HepG2 (cell line): ENCODE data around the gene CENPB. TPM values are rescaled to one million over a fixed set of nuclear protein-coding genes. Genes with fewer than 3 reads are reported as not detected.

Experiments used
- CEBPG ChIP-seq: IDR thresholded peaks from 2 replicates; pipeline ENCODE4 v1.6.1; 2016
- ELK4 ChIP-seq: sonication (generic); formaldehyde crosslinking; IDR thresholded peaks from 2 replicates; pipeline ENCODE4 v1.9.0; 2021; ENCODE audit warnings: missing genetic modification reagents, borderline replicate concordance
- FOXA1 ChIP-seq, 2 experiments: fragments of 450-650 bp in 1 of 2; sonication (generic) in 1 of 2; formaldehyde crosslinking in 1 of 2; IDR thresholded peaks; 2 replicates each; pipeline versions ENCODE4 v1.4.0 to v1.6.1; 2016 to 2020; ENCODE audit warnings: missing genetic modification reagents in 1 of 2
- HES4 ChIP-seq: sonication (generic); formaldehyde crosslinking; IDR thresholded peaks from 2 replicates; pipeline ENCODE4 v1.9.0; 2021; ENCODE audit warnings: mild to moderate bottlenecking, missing genetic modification reagents, borderline replicate concordance
- HMG20A ChIP-seq: IDR thresholded peaks from 2 replicates; pipeline ENCODE4 v1.6.1; 2016; ENCODE audit warnings: borderline replicate concordance
- HMGXB4 ChIP-seq, 2 experiments: sonication (generic) in 1 of 2; formaldehyde crosslinking in 1 of 2; IDR thresholded peaks; 2 replicates each; pipeline versions ENCODE4 v1.4.0 to v1.6.1; 2018 to 2020; ENCODE audit warnings: missing genetic modification reagents in 2 of 2, borderline replicate concordance in 1 of 2, low read depth in 1 of 2, mild to moderate bottlenecking in 1 of 2, missing biosample characterization in 1 of 2
- HOMEZ ChIP-seq: IDR thresholded peaks from 2 replicates; pipeline ENCODE4 v1.6.1; 2016; ENCODE audit warnings: low read depth
- SRSF1 ChIP-seq: fragments of 200-400 bp; formaldehyde crosslinking; optimal IDR thresholded peaks from 2 replicates; pipeline ENCODE3; 2017; ENCODE audit warnings: mild to moderate bottlenecking, low read depth, low read length, moderate library complexity
- ZBTB20 ChIP-seq: sonication (generic); formaldehyde crosslinking; IDR thresholded peaks from 2 replicates; pipeline ENCODE4 v1.8.1; 2023; ENCODE audit warnings: missing genetic modification reagents, low read depth, mild to moderate bottlenecking, borderline replicate concordance
- ZNF160 ChIP-seq: sonication (generic); formaldehyde crosslinking; IDR thresholded peaks from 2 replicates; pipeline ENCODE4 v1.8.0; 2022; ENCODE audit warnings: mild to moderate bottlenecking, inconsistent platforms, missing genetic modification reagents
- ZNF263 ChIP-seq: sonication (generic); formaldehyde crosslinking; IDR thresholded peaks from 2 replicates; pipeline ENCODE4 v1.4.0; 2020; ENCODE audit warnings: missing genetic modification reagents
- ZNF468 ChIP-seq: sonication (generic); formaldehyde crosslinking; IDR thresholded peaks from 2 replicates; pipeline ENCODE4 v1.8.0; 2022; ENCODE audit warnings: mild to moderate bottlenecking, moderate library complexity, missing genetic modification reagents
- ZNF672 ChIP-seq: sonication (generic); formaldehyde crosslinking; IDR thresholded peaks from 2 replicates; pipeline ENCODE4 v1.8.1; 2022; ENCODE audit warnings: missing genetic modification reagents
- ZNF678 ChIP-seq: sonication (generic); formaldehyde crosslinking; IDR thresholded peaks from 2 replicates; pipeline ENCODE4 v1.4.0; 2020; ENCODE audit warnings: mild to moderate bottlenecking, missing genetic modification reagents
- ZNF800 ChIP-seq: sonication (generic); formaldehyde crosslinking; IDR thresholded peaks from 2 replicates; pipeline ENCODE4 v1.4.0; 2020; ENCODE audit warnings: missing genetic modification reagents
- ZSCAN31 ChIP-seq: sonication (generic); formaldehyde crosslinking; IDR thresholded peaks from 2 replicates; pipeline ENCODE4 v1.5.0; 2020; ENCODE audit warnings: low read depth, mild to moderate bottlenecking, missing genetic modification reagents
- polyA plus RNA-seq, 8 experiments: library from polyadenylated mRNA; depleted of rRNA in 3 of 8; stranded (reverse) in 7 of 8; unstranded in 1 of 8; fragments of >200 nt; fragmentation: Illumina TruSeq in 4 of 8; extraction: Trizol in 4 of 8; gene quantifications; 2 replicates each; pipeline versions ENCODE4 v1.2.1 to v1.2.3, GENCODE V29; 2011 to 2016; ENCODE audit warnings: low read depth in 4 of 8, missing spikeins in 1 of 8, mixed read lengths in 1 of 8; ENCODE audit not compliant: insufficient read depth in 1 of 8
- total RNA-seq, 5 experiments: library from RNA; depleted of rRNA; stranded (reverse); fragments of >200 nt; fragmentation: Illumina TruSeq; extraction: Trizol; gene quantifications; 2 replicates each; pipeline ENCODE4 v1.2.3, GENCODE V29; 2016; ENCODE audit warnings: low read depth in 1 of 5
- TF ChIP-seq, protein P1 (sequence below): IDR thresholded peaks from 2 replicates; pipeline ENCODE4 v1.6.1; 2016
- TF ChIP-seq, protein P2 (sequence below): sonication (generic); formaldehyde crosslinking; IDR thresholded peaks from 2 replicates; pipeline ENCODE4 v1.8.0; 2023; ENCODE audit warnings: mild to moderate bottlenecking, missing genetic modification reagents

The CENPB gene
- total and polyA plus RNA-seq, 2 of the 13 experiments (the other 11 are each of a cell fraction or from before 2014, with no cell fraction given): 10.4 to 54.5 TPM

GRCh38 chr20:3781153-3781910, 5.2 kb downstream of the CENPB start, which contains the start of gene SPEF1 (continued):
- TF ChIP-seq ZNF800: no peak
- peak; percentile 74 for TF ChIP-seq SRSF1
- peak; percentile 21 to 73; a peak in 1 of 4 replicates for TF ChIP-seq HMGXB4 (CRISPR knock-in tag; IDR thresholded peaks at IDR 0.05; ENCODE audit: borderline replicate concordance in 1 of 2, low read depth in 1 of 2)
- no peak; the same call in none of the 2 replicates for TF ChIP-seq ZNF263 (CRISPR knock-in tag)
- no peak for TF ChIP-seq ZNF678 (CRISPR knock-in tag)
- TF ChIP-seq ZNF468 (CRISPR knock-in tag): no peak
- TF ChIP-seq, protein P1, sequence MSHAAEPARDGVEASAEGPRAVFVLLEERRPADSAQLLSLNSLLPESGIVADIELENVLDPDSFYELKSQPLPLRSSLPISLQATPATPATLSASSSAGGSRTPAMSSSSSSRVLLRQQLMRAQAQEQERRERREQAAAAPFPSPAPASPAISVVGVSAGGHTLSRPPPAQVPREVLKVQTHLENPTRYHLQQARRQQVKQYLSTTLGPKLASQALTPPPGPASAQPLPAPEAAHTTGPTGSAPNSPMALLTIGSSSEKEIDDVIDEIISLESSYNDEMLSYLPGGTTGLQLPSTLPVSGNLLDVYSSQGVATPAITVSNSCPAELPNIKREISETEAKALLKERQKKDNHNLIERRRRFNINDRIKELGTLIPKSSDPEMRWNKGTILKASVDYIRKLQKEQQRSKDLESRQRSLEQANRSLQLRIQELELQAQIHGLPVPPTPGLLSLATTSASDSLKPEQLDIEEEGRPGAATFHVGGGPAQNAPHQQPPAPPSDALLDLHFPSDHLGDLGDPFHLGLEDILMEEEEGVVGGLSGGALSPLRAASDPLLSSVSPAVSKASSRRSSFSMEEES (CRISPR knock-in tag): no peak
- no peak for TF ChIP-seq HOMEZ
- no peak for TF ChIP-seq HMG20A (CRISPR knock-in tag)
- no peak for TF ChIP-seq ZNF160 (CRISPR knock-in tag)
- TF ChIP-seq FOXA1 (IDR thresholded peaks at IDR 0.05): no peak
- TF ChIP-seq FOXA1 (CRISPR knock-in tag; IDR thresholded peaks at IDR 0.05): no peak
- no peak for TF ChIP-seq ZSCAN31 (CRISPR knock-in tag)
- no peak for TF ChIP-seq ZNF672
- TF ChIP-seq ELK4 (CRISPR knock-in tag): no peak
- no peak for TF ChIP-seq HES4 (CRISPR knock-in tag)
- TF ChIP-seq, protein P2, sequence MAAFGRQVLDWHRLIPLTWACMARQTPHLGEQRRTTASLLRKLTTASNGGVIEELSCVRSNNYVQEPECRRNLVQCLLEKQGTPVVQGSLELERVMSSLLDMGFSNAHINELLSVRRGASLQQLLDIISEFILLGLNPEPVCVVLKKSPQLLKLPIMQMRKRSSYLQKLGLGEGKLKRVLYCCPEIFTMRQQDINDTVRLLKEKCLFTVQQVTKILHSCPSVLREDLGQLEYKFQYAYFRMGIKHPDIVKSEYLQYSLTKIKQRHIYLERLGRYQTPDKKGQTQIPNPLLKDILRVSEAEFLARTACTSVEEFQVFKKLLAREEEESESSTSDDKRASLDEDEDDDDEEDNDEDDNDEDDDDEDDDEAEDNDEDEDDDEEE (CRISPR knock-in tag): peak; percentile 77; the same call in 1 of the 2 replicates
- TF ChIP-seq CEBPG (CRISPR knock-in tag): 0 out of 2 replicates have a peak, but pooled peaks have one; percentile 22
- TF ChIP-seq ZBTB20 (CRISPR knock-in tag): no peak
